Smooth muscle cell (in vitro differentiated cells): ENCODE results near the gene NFYC. TPM values are rescaled to one million over a fixed set of nuclear protein-coding genes. Genes with fewer than 3 reads are reported as not detected.

Source experiments
- DNase-seq: peaks from one replicate; lab custom pipeline; 2025; ENCODE audit not compliant: unreplicated experiment; lab: John Stamatoyannopoulos, UW
- H2AFZ ChIP-seq: fragments of 200-600 bp; sonication (generic); 2 replicates; pipeline ENCODE4 v1.6.0; 2016; ENCODE audit warnings: antibody characterized with exemption, low read depth, mild to moderate bottlenecking
- H3F3A ChIP-seq: fragments of 200-600 bp; sonication (generic); 2 replicates; pipeline ENCODE4 v1.6.0; 2017; ENCODE audit warnings: antibody characterized with exemption, low read depth
- H3K27ac ChIP-seq: fragments of 200-600 bp; sonication (generic); 2 replicates; pipeline ENCODE4 v1.5.1; 2016; ENCODE audit warnings: low read depth, mild to moderate bottlenecking
- H3K27me3 ChIP-seq: fragments of 200-600 bp; sonication (generic); 2 replicates; pipeline ENCODE4 v1.6.1; 2016; ENCODE audit warnings: low read depth, mild to moderate bottlenecking
- H3K36me3 ChIP-seq: fragments of 200-600 bp; sonication (generic); 2 replicates; pipeline ENCODE4 v1.5.1; 2016; ENCODE audit warnings: low read depth
- H3K4me1 ChIP-seq: fragments of 200-600 bp; sonication (generic); 2 replicates; pipeline ENCODE4 v1.5.1; 2016; ENCODE audit warnings: low read depth
- H3K4me2 ChIP-seq: fragments of 200-600 bp; sonication (generic); 2 replicates; pipeline ENCODE4 v1.6.0; 2016; ENCODE audit warnings: mild to moderate bottlenecking
- H3K4me3 ChIP-seq: fragments of 200-600 bp; sonication (generic); 2 replicates; pipeline ENCODE4 v1.5.1; 2016; ENCODE audit warnings: mild to moderate bottlenecking
- H3K79me2 ChIP-seq: fragments of 200-600 bp; sonication (generic); 2 replicates; pipeline ENCODE4 v1.6.0; 2016; ENCODE audit warnings: low read depth, mild to moderate bottlenecking
- H3K9ac ChIP-seq: fragments of 200-600 bp; sonication (generic); 2 replicates; pipeline ENCODE4 v1.6.0; 2016; ENCODE audit warnings: low read depth
- H3K9me3 ChIP-seq: fragments of 200-600 bp; sonication (generic); replicated peaks from 2 replicates; pipeline ENCODE4 v1.5.1; 2016; ENCODE audit warnings: low read depth
- H4K20me1 ChIP-seq: fragments of 200-600 bp; sonication (generic); 2 replicates; pipeline ENCODE4 v1.6.0; 2016; ENCODE audit warnings: low read depth
- CTCF ChIP-seq: fragments of 200-600 bp; sonication (generic); IDR thresholded peaks from 2 replicates; pipeline ENCODE4 v1.5.1; 2017; ENCODE audit warnings: borderline replicate concordance, mild to moderate bottlenecking, antibody characterized with exemption; ENCODE audit not compliant: insufficient read depth, poor library complexity, severe bottlenecking
- WGBS: methylation state at CpG from one replicate; pipeline ENCODE4 v1.1.7; 2016; ENCODE audit warnings: low lambda C conversion rate; 5-methylcytosine and 5-hydroxymethylcytosine counted together
- polyA plus RNA-seq: library from polyadenylated mRNA; unstranded; fragments of >200 nt; fragmentation: Nextera tagmentation; extraction: Ambion mirVana; gene quantifications from 2 replicates; pipeline ENCODE4 v1.2.1, GENCODE V29; 2016
- total RNA-seq: library from RNA; depleted of rRNA; stranded (reverse); fragments of >200 nt; gene quantifications from 2 replicates; pipeline ENCODE4 v1.2.3, GENCODE V29; 2014

Gene NFYC
- total and polyA plus RNA-seq, 2 experiments from 2014 or later, result 18.1 to 28.6 TPM

GRCh38 chr1:40815420-40815819 lies 123.9 kb downstream of the NFYC start:
- WGBS, result 85% methylated on average over 9 of the region's 9 CpGs

GRCh38 chr1:40817791-40818263 lies 126.3 kb downstream of the NFYC start:
- no peak for DNase-seq
- no peak for TF ChIP-seq CTCF
- H4K20me1 ChIP-seq, result no peaks in the 10 kb centered on the region
- no peaks in the 10 kb centered on the region for H3F3A ChIP-seq
- H2AFZ ChIP-seq, result no peak overlapping the region
- H3K27ac ChIP-seq, result no peak overlapping the region
- peak overlapping the region; percentile 43 for H3K4me3 ChIP-seq
- no peaks in the 10 kb centered on the region for H3K79me2 ChIP-seq
- no peaks in the 10 kb centered on the region for H3K36me3 ChIP-seq
- H3K9ac ChIP-seq, result no peak overlapping the region
- no peaks in the 10 kb centered on the region for H3K9me3 ChIP-seq
- peaks cover 5% of the 10 kb centered on the region for H3K4me1 ChIP-seq
- 25% methylated on average over 19 of the region's 19 CpGs for WGBS
- H3K27me3 ChIP-seq, result peaks cover 18% of the 10 kb centered on the region
- peak overlapping the region; percentile 85 for H3K4me2 ChIP-seq

More at GRCh38 chr1:40815420-40815819, 123.9 kb downstream of the NFYC start:
- no peak overlapping the region for H2AFZ ChIP-seq
- no peaks in the 10 kb centered on the region for H3F3A ChIP-seq
- no peak overlapping the region for H3K9ac ChIP-seq
- H3K4me1 ChIP-seq, result peaks cover 5% of the 10 kb centered on the region
- H3K9me3 ChIP-seq, result no peaks in the 10 kb centered on the region
- no peak overlapping the region for H3K4me3 ChIP-seq
- H3K4me2 ChIP-seq, result no peak overlapping the region
- no peak for DNase-seq
- TF ChIP-seq CTCF, result no peak
- H3K27me3 ChIP-seq, result peaks cover 18% of the 10 kb centered on the region
- no peaks in the 10 kb centered on the region for H3K79me2 ChIP-seq
- H4K20me1 ChIP-seq, result no peaks in the 10 kb centered on the region
- H3K27ac ChIP-seq, result no peak overlapping the region
- no peaks in the 10 kb centered on the region for H3K36me3 ChIP-seq

DNA sequence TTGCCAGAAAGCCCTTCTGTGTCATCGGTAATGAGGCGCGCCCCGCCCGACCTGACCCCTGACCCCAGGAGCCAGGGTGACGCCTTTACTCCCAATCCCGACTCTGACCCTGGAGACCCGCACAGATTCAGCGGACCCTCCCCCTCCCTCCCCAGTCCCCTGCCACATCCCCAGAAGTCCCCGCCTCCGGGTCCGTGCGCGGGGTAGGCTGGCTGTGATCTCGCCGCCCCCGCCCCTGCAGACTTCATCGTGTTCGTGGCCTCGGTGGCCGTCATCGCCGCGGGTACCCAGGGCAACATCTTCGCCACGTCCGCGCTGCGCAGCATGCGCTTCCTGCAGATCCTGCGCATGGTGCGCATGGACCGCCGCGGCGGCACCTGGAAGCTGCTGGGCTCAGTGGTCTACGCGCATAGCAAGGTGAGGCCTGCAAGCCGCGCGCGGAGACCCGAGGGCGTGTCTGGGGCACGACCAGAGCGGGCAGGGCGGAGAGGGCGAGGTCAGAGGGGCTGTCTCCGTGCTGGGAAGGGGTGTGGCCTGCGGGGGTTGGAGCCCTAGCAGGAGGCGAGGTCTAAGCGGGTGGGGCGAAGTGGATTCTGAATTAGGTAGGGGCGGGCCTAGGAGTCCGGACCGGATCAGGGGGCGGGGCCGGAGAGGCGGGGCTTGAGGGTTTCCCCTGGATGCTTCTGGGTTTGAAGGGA lies 126.9 kb downstream of the NFYC start:
- Histone ChIP-seq H3K27me3 (peaks cover 18% of the 10 kb centered on the region), H2AFZ (peak overlapping the region; percentile 52), H3K4me3 (peak overlapping the region; percentile 43), H3K9ac (no peak overlapping the region), H3K36me3 (no peaks in the 10 kb centered on the region), H3K4me2 (peak overlapping the region; percentile 85), H3K27ac (no peak overlapping the region), H3F3A (no peaks in the 10 kb centered on the region), H3K79me2 (no peaks in the 10 kb centered on the region), H3K4me1 (peaks cover 5% of the 10 kb centered on the region), H4K20me1 (no peaks in the 10 kb centered on the region), H3K9me3 (no peaks in the 10 kb centered on the region)
- DNase-seq, result no peak
- TF ChIP-seq CTCF, result no peak
- 1% methylated on average over 35 of the region's 59 CpGs for WGBS

DNA sequence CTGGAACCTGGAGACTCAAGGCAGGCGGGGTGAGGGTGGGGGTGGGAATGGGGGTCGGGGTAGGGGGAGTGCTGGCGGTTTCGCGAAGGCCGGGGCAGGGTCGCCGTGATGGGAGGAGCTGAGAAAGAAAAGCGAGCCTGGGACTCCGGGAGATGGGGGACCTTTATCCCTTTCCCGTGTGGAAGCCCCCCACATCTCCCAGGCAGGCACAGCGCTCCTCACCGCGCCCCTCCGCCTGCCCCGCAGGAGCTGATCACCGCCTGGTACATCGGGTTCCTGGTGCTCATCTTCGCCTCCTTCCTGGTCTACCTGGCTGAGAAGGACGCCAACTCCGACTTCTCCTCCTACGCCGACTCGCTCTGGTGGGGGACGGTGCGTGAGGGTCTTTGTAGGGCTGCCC lies 127.6 kb downstream of the NFYC start:
- no peaks in the 10 kb centered on the region for H3F3A ChIP-seq
- H3K36me3 ChIP-seq, result no peaks in the 10 kb centered on the region
- no peak overlapping the region for H2AFZ ChIP-seq
- H3K4me3 ChIP-seq, result no peak overlapping the region
- H3K27ac ChIP-seq, result no peak overlapping the region
- H3K79me2 ChIP-seq, result no peaks in the 10 kb centered on the region
- peaks cover 6% of the 10 kb centered on the region for H3K4me1 ChIP-seq
- DNase-seq, result no peak
- H3K27me3 ChIP-seq, result peaks cover 18% of the 10 kb centered on the region
- peak overlapping the region; percentile 85 for H3K4me2 ChIP-seq
- H4K20me1 ChIP-seq, result no peaks in the 10 kb centered on the region
- H3K9ac ChIP-seq, result no peak overlapping the region
- H3K9me3 ChIP-seq, result no peaks in the 10 kb centered on the region
- TF ChIP-seq CTCF, result no peak
- 59% methylated on average over 22 of the region's 26 CpGs for WGBS
